PC-3 (cell line): ENCODE data around the gene CASZ1. TPM values are rescaled to one million over a fixed set of nuclear protein-coding genes. Genes with fewer than 3 reads are reported as not detected.

ENCODE experiments used
- ATAC-seq: fragments of 200-7000 bp; cut with Tn5 transposase; 2 replicates; pipeline ENCODE4 v1.9.1; 2020; ENCODE audit warnings: mild to moderate bottlenecking, moderate library complexity
- BruUV-seq: library from RNA; stranded (reverse); fragments of 400-500 nt; replicated peaks from 2 replicates; lab custom pipeline; 2021; lab: Mats Ljungman, UMichigan
- CTCF ChIA-PET: fragments of 300-600 bp; sonication (Branson Sonifier 250); formaldehyde crosslinking; loops from one replicate; lab custom pipeline; 2022; ENCODE audit warnings: antibody characterized with exemption; lab: Charles Lee
- POLR2A ChIA-PET: fragments of 300-600 bp; sonication (Branson Sonifier 250); formaldehyde crosslinking; loops from one replicate; lab custom pipeline; 2022; ENCODE audit warnings: antibody characterized with exemption; ENCODE audit not compliant: unreplicated experiment; lab: Charles Lee
- DNase-seq: peaks from one replicate; pipeline ENCODE4 v3.0.0-alpha.2; 2015
- H2AFZ ChIP-seq: fragments of 300-600 bp; sonication (generic); 2 replicates; pipeline ENCODE4 v1.6.0; 2016; ENCODE audit warnings: antibody characterized with exemption, low read length
- H3F3A ChIP-seq: fragments of 300-600 bp; sonication (generic); one replicate; pipeline ENCODE4 v1.6.0; 2017; ENCODE audit warnings: antibody characterized with exemption, low read length, control low read depth, mild to moderate bottlenecking; ENCODE audit not compliant: unreplicated experiment
- H3K27ac ChIP-seq: fragments of 300-600 bp; sonication (generic); 2 replicates; pipeline ENCODE4 v1.5.1; 2016; ENCODE audit warnings: mild to moderate bottlenecking, low read length
- H3K27me3 ChIP-seq: fragments of 300-600 bp; sonication (generic); 2 replicates; pipeline ENCODE4 v1.6.1; 2016; ENCODE audit warnings: low read length, mixed read lengths
- H3K36me3 ChIP-seq: fragments of 300-600 bp; sonication (generic); 2 replicates; pipeline ENCODE4 v1.6.1; 2016; ENCODE audit warnings: low read depth, mixed run types, low read length, mixed read lengths
- H3K4me1 ChIP-seq: fragments of 300-600 bp; sonication (generic); 2 replicates; pipeline ENCODE4 v1.5.1; 2016; ENCODE audit warnings: low read length; ENCODE audit not compliant: insufficient read depth
- H3K4me2 ChIP-seq: fragments of 300-600 bp; sonication (generic); 2 replicates; pipeline ENCODE4 v1.6.0; 2016; ENCODE audit warnings: low read length
- H3K4me3 ChIP-seq: fragments of 300-600 bp; sonication (generic); 2 replicates; pipeline ENCODE4 v1.5.1; 2016; ENCODE audit warnings: mild to moderate bottlenecking, low read length, mixed read lengths
- H3K79me2 ChIP-seq: fragments of 300-600 bp; sonication (generic); 2 replicates; pipeline ENCODE4 v1.6.1; 2017; ENCODE audit warnings: low read length, mixed read lengths
- H3K9ac ChIP-seq: fragments of 300-600 bp; sonication (generic); 2 replicates; pipeline ENCODE4 v1.6.0; 2016; ENCODE audit warnings: mild to moderate bottlenecking, low read length
- H3K9me2 ChIP-seq: fragments of 300-600 bp; sonication (generic); replicated peaks from 2 replicates; pipeline ENCODE4 v1.6.1; 2016; ENCODE audit warnings: mixed run types, low read length, mixed read lengths
- H3K9me3 ChIP-seq: fragments of 300-600 bp; sonication (generic); 2 replicates; pipeline ENCODE4 v1.6.1; 2016; ENCODE audit warnings: low read length, mixed read lengths
- H4K20me1 ChIP-seq: fragments of 300-600 bp; sonication (generic); 2 replicates; pipeline ENCODE4 v1.6.1; 2016; ENCODE audit warnings: low read length, mixed read lengths
- CTCF ChIP-seq: fragments of 300-600 bp; sonication (generic); conservative IDR thresholded peaks from 2 replicates; pipeline ENCODE4 v1.5.1; 2017; ENCODE audit warnings: antibody characterized with exemption, low read depth, mild to moderate bottlenecking, low read length
- EZH2 ChIP-seq: fragments of 300-600 bp; sonication (generic); IDR thresholded peaks from one replicate; pipeline ENCODE4 v1.6.1; 2017; ENCODE audit warnings: antibody characterized with exemption, mild to moderate bottlenecking, low read length; ENCODE audit not compliant: unreplicated experiment
- EZH2phosphoT487 ChIP-seq: fragments of 300-600 bp; sonication (generic); IDR thresholded peaks from 2 replicates; pipeline ENCODE4 v1.6.1; 2018; ENCODE audit warnings: mild to moderate bottlenecking, antibody characterized with exemption, low read length, borderline replicate concordance
- intact Hi-C: fragments of 100-400 bp; cut with micrococcal nuclease; formaldehyde crosslinking; loops from 2 replicates; pipeline ENCODE4 v1.9.0; 2023
- total RNA-seq: library from RNA; depleted of rRNA; stranded (reverse); fragments of >200 nt; gene quantifications from 2 replicates; pipeline ENCODE4 v1.2.3, GENCODE V29; 2014

The CASZ1 gene
- total RNA-seq, 1 experiment from 2014 or later = 12.8 TPM

GRCh38 chr1:10649517-10650201, 146.8 kb downstream of the CASZ1 start:
- Histone ChIP-seq H2AFZ (no peak overlapping the region), H3K4me3 (no peak overlapping the region), H3F3A (no peaks in the 10 kb centered on the region), H3K9ac (no peak overlapping the region), H3K9me2 (no peaks in the 10 kb centered on the region), H3K9me3 (no peaks in the 10 kb centered on the region), H3K4me2 (no peak overlapping the region), H3K36me3 (no peaks in the 10 kb centered on the region), H4K20me1 (no peaks in the 10 kb centered on the region), H3K4me1 (no peaks in the 10 kb centered on the region), H3K27me3 (no peaks in the 10 kb centered on the region), H3K27ac (no peak overlapping the region), H3K79me2 (no peaks in the 10 kb centered on the region)
- no peak for DNase-seq
- no peak for TF ChIP-seq CTCF
- TF ChIP-seq EZH2 = no peak
- intact Hi-C loops = no loop called here
- no TSS peak for BruUV-seq
- POLR2A ChIA-PET = no interaction called here
- CTCF ChIA-PET = no interaction called here
- ATAC-seq = no peak

GRCh38 chr1:10648689-10649516, 147.5 kb downstream of the CASZ1 start:
- ATAC-seq = no peak
- CTCF ChIA-PET = no interaction called here
- POLR2A ChIA-PET = no interaction called here

More at GRCh38 chr1:10648689-10649516, 147.5 kb downstream of the CASZ1 start:
- Histone ChIP-seq H3K79me2 (no peaks in the 10 kb centered on the region), H3F3A (no peaks in the 10 kb centered on the region), H3K36me3 (no peaks in the 10 kb centered on the region), H3K4me3 (no peak overlapping the region), H4K20me1 (no peaks in the 10 kb centered on the region), H2AFZ (no peak overlapping the region), H3K27ac (no peak overlapping the region), H3K27me3 (no peaks in the 10 kb centered on the region), H3K4me2 (no peak overlapping the region), H3K4me1 (no peaks in the 10 kb centered on the region), H3K9ac (no peak overlapping the region), H3K9me3 (no peaks in the 10 kb centered on the region), H3K9me2 (no peaks in the 10 kb centered on the region)
- intact Hi-C loops = no loop called here
- no TSS peak for BruUV-seq
- TF ChIP-seq EZH2 = no peak
- TF ChIP-seq EZH2phosphoT487 = no peak
- TF ChIP-seq CTCF = no peak
- DNase-seq = no peak
